Hematopoietic multipotent progenitor cell (in vitro differentiated cells): ENCODE results near the gene ACOT11. TPM values are rescaled to one million over a fixed set of nuclear protein-coding genes. Genes with fewer than 3 reads are reported as not detected.
"Not testable (repeated sequence)": the region's sequence is repeated elsewhere in the genome, so short reads cannot be mapped to it uniquely, and the experiment has no call there.

Experiments used
- DNase-seq, 3 donors: peaks; one replicate each; pipeline ENCODE4 v3.0.0-alpha.2; 2011 to 2015; ENCODE audit warnings: low read depth in 2 of 3, low spot score in 2 of 3
- total RNA-seq: library from RNA; depleted of rRNA; stranded (reverse); fragments of >200 nt; gene quantifications from one replicate; pipeline ENCODE4 v1.2.3, GENCODE V29; 2012

ACOT11 gene
- total RNA-seq, result 23.7 TPM

DNA sequence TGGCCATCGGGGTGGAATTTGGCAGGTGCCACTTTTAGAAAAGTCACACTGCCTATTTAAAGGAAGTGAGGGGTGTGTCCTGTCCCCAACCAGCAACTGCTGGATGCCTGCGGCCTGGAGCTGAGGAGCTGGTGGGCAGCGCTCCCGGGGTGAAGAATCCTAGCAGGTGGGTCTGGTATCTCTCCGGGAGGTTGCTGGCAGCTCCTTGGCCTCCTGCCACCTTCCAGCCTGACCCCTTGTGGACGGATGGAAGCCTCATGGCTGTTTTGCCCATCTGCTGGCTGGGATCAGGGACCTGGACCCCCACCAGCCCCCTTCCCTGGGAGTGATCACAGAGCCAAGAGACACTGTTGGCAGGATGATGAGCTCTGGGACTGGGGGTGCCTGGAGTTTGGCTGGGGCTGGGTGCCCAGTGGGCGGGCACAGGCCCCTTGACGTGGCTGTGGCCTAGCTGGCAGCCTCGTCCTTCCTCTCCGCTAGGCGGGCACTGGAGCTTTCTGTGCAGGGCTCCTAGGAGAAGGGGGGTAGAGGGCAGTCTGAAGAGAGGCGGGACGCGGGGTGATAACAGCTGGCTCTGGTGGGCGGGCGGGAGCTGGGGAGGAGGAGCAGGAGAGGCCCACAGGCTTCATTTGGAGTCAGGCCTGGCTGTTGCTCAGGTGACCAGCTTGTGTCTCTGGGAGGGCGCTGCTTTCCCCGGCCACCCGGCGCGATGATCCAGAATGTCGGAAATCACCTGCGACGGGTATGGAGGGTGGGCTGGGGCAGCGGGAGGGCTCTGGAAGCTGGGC, at the start of gene ACOT11:
TSS of gene ACOT11 (plus strand) at position 628 of the 788 bp plus-strand sequence. CDS start at position 710, 82 bp downstream.
- DNase-seq, result peak in 2 of 3 donors; percentile 88 to 92

DNA sequence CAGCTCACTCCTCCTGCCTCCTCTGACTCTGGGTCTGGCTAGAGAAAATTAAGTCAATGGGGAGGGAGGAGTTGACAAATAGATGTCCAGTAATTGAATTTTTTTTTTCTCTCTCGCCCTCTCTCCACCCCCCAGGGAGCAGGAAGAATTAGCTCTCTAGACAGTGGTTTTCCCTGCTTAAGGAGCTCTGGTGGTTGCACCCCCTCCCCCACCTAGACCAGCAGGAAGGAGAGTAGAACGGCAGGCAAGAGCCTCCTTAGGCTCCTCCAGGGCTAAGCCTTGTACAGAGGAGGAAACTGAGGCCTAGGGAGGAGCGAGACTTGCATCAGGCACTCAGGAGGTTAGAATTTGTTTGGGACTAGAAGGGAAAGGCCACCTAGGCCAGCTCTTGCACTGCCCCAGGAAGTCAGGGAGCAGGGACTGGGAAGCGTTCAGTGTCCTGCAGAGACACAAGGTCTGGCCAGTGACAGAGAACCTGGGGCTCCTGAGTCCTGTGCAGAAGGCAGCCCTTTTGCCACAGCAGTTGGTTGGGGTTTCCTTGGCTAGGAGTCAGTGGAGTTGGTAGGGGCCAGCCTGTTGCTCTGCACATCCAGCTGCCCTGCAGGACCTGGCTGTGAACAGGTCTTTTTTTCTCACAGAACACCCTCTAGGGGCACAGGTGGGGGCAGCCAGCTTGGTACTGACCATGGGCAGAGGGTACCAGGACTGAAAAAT, 49.5 kb upstream of the ACOT11 start:
- no peak for DNase-seq

DNA sequence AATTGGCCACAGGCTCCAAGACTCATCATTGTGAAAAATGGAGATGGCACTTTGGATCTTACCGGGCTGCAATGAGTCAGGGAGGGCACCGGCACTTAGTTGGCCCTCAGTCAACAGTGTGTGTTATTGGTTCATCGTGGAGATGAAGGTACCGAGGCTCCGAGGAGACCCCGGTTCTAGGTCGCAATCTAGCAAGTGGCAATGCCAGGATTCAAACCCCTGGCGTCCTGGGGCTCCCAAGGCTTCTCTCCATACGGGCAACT, 49.0 kb upstream of the ACOT11 start:
- no peak for DNase-seq

DNA sequence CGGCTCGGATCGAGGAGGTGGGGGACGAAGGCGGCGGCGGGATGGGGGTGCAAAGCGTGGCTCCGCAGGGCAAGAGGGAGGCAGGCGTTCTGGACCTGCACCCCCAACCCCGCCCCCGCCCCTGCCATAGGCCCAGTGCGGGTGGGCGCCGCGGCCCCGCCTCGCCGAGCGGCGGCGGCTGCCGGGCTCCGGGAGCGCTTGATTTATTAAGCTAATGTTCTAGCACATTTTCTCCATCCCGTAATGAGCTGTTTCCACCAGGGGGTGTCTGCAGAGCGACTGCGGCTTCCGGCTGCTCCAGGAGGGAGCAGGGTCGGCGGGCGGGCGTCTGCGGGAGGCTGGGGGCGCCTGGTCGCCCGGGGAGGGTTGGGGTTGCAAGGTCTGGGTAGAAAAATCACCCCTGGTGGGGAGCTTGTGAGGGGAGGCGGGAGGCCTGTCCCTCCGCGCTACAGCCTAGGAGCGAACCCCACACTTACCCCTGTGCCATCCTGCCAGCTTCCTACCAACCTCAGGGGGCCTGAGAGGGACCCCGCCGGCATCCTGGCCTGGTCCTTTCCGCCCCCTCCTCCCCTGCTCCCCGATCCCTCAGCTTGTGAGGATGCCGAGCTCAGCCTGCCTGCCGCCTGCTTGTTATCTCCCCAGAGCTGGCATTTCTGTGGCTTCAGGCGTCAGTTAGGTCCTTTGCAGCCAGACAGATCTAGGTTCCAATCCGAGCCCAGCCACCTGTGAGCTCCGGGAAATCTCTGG, 48.5 kb upstream of the ACOT11 start:
- DNase-seq, result peak in 2 of 3 donors; percentile 64 to 74

DNA sequence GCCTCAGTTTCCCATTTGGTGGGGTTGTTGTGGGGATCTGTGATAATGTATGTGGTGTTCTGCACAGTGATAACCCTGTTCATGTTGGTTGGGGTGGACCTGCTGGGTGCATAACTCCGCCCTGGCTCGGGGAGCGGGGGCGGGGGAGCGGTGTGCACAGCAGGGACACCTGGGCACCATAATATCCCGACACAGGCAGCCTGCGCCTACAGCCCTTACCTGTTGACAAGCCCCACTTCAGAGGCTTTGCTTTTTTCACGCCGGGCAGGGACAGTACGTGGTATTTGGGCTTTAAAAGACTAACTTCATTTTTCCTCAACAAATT, 48.0 kb upstream of the ACOT11 start:
- DNase-seq, result no peak

DNA sequence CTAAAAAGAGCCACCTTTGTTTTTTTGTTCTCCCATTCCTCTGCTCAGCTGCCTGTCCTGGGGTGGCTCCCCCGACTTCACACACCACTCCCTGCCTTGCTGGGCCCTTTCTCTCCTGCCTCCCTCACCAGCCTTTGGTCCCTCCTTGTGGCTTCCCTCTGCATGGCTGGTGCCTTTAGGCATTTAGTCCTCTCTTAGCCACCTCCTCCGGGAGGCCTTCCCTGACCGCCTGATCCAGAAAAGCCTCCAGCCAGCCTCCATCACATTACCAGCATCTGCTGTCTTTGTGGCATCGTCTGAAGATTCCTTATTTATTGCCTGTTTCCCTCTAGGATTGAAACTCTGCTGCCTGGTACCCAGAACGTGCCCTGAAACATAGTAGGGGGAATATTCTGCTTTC, 46.2 kb upstream of the ACOT11 start:
- DNase-seq, result no peak

DNA sequence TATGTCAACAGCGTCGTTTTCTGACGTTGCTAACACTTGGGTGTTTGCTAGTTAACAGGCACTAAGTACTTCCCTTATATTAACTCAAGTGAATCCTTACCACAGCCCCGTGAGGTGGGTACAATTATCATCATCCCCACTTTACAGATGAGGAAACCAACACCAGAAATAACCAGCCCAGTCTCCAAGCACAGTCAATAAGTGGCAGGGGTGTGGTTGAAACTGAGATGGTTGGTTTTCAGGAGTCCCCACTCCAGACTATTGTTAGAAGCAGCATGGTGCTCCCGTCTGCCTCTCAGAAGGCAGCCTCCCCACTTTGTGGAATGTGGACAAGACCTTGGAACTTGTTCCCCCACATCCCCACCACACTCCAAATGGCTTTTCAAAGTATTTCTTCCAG, 45.7 kb upstream of the ACOT11 start:
- DNase-seq, result no peak

DNA sequence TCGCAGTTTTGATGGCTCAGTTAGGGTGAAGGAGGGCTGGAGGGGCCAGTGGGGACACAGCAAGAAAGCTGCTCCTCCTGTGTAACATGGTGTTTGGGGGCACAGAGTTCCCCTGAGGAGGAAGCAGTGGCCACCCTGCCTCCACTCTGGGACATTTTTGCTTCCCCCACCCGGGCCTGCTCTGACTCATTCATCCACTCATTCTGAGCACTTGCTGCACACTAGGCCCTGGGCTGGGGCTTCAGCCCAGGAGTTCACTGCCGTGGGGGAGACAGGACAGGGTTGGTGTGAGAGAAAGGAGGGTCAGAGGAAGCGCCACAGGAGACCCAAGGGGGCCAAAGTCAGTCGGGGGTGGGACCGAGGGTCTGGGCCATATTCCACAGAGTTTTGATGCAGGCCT, 41.4 kb upstream of the ACOT11 start:
- peak in 1 of 3 donors; percentile 25 for DNase-seq

DNA sequence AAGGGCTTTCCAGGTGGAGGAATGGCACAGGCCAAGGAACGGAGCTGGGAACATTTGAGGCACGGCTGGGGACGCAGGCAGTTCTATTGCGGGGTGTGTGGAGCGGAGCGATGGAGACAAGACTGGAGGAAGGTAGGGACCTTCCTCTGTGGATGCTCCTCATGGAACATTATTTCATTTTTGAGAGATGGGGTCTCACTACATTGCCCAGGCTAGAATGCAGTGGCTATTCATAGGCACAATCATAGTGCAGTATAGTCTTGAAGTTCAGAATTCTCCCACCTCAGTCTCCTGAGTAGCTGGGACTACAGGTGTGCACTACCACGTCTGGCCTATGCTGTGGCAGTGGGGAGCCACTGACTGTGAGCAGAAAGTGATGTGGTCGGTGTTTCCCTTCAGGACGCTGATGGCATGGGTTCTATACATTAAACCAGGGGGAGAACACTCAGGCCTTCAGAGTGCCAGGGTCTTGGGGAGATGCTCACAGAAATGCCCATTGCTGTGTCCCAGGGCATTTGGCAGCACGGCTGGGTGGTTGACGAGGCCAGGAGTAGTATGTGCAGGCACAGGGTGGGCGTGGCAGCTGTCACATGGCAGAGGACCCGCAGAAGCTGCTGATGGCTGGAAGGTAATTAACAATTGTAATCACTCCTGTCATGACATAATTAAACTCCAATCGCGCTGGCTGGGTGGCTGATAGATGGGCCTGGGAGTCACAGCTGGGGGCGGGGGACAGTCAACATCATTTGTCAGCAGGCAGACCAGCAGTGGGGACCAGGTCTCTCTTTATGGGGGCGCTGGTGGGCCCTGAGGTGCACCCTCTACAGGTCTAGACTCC, 40.8 kb upstream of the ACOT11 start:
- DNase-seq, result no peak

DNA sequence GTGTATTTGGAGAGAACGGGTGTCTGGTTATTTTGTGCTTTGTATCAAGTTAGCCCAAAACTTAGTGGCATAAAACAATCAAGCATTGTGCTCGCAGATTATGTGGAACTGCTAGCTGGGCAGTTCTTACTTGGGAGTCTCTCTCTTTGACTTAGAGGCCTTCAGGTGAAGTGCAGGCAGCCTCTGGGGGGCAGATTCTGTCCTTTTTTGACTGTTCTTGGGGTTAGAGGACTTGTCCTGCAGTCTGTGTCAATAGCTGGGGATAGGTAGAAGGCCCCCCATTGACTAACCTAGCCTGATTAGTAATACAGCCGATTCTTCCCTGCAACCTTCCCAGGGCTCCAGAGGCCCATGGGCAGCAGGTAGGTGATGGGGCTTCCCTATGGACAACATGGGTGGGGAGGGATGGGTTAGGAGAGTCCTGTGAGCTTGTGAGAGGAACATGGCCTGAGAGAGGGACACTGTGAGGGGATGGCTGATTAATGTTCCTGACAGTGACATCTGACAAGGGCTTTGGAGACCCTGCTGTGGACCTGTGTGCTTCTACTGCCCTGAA, 37.2 kb upstream of the ACOT11 start:
- no peak for DNase-seq

DNA sequence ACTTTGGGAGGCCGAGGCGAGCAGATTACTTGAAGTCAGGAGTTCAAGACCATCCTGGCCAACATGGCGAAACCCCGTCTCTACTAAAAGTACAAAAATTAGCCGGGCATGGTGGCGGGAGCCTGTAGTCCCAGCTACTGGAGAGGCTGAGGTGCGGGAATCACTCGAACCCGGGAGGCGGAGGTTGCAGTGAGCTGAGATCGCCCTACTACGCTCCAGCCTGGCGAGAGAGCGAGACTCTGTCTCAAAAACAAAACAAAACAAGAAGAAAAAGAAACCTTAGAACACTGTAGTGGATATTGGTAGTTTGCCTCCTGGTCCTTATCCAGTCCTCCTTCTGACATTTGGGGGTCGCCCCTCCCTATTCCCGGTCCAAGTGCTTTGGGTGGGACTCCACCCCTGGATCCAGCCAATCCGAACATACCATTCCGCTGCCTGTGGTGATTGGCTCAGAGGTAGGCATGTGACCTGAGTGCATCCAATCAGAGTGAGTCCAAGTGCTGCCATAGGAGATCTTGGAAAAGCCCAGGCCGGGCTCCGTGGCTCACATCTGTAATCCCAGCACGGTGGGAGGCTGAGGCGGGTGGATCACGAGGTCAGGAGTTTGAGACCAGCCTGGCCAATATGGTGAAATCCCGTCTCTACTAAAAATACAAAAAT, 34.0 kb upstream of the ACOT11 start:
- DNase-seq, result not testable (repeated sequence)

DNA sequence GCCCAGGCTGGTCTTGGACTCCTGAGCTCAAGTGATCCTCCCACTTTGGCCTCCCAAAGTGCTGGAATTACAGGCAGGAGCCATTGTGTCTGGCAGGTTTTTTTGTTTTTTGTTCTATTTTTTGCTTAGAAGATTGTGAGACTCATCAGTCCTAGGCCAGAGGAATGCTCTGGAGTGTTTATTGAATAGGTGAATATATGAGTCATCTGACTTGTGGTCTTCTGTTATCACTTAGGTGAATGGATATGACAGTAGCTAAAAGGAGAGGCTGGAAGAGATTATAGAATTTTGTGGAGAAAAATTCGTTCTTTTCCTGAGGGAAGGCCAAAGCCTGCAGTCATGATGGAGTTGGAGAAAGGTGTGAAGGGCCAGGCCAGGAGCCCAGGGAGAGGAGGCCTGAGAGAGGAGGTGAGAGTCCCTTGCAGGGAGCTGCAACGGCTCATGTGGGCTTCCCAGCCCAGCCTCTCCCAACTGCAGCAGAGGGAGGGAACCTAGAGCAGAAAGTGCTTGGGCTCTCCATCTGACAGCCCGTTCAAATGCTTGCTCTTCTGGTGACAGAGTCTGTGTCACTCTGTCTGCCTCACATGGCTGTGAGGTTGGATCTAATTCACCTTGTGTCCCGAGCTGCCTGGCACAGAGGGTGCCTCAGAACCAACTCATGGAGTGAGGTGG, 31.6 kb upstream of the ACOT11 start:
- no peak for DNase-seq

DNA sequence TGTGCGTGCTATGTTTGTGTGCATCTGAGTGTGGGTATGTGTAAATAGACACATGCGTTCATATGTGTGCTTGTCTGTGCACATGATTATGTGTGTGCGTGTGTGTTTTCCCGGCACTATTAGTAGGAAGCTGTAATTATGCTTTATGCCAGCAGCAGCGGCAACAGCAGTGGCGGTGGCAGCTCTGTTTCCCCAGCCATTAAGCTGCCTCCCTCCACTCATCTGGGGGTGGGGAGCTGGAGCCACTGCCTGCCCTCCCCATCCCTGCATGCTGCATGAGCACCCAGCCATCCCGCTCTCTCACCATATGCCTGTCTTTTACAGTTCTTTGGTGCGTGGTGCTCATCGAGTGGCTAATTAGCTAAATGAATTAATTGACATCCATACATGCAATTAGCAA, 30.5 kb upstream of the ACOT11 start:
- no peak for DNase-seq

DNA sequence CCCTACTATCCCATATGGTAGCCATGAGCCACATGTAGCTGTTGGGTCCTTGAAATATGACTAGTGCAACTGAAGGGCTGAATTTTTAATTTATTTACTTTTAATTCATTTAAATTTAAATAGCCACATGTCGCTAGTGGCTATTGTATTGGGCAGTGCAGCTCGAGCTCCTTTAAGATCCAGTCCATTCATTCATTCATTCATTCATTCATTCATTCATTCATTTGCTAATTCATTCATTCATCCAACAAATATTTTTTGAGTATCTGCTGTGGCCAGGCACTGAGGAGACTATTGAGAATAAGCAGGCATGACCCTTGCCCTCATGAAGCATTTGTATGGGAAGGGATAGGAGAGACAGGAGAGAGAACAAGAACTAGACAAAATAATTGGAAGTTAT, 29.5 kb upstream of the ACOT11 start:
- no peak for DNase-seq

DNA sequence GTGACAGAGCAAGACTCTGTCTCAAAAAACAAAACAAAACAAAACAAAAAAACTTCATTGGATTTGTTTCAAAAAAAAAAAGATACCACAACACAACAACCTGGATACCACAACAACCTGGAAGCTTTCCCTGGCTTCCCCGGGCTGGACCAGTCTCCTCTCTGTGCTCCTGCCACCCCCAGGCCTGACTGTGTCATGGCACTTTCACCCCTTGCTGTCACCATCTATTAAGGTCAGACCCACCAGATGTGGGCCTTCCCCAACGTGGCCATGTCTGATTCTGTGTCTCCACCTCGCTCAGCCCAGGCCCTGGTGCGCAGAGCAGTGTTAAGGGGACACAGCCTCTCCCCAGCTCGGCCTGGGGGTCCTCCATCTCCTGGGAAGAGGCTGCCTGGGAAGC, 28.3 kb upstream of the ACOT11 start:
- peak in 1 of 3 donors; percentile 13 for DNase-seq

DNA sequence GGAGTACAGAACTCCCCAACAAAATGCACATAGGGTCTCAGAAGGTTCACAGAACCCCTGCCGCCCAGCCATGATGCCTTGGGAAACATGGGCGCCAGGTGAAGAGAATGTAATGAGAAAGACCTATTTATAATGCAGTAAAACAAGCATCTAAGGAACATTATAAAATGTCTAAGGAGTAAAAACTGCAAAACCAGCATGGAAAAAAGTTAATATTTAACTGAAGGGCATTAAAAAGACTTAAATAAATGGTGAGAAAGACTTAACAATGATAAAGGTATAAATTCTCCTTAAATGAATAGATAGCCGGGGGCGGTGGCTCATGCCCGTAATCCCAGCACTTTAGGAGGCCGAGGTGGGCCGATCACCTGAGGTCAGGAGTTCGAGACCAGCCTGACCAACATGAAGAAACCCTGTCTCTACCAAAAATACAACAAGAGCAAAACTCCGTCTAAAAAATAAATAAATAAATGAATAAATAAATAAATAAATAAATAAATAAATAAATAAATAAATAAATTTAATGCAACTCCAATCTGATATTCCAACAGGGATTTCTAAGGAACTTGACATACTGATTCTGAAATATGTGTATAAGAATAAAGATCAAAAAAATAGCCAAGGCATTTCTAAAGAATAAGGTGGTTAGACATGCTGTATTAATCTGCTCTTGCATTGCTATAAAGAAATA, 27.3 kb upstream of the ACOT11 start:
- no peak for DNase-seq

DNA sequence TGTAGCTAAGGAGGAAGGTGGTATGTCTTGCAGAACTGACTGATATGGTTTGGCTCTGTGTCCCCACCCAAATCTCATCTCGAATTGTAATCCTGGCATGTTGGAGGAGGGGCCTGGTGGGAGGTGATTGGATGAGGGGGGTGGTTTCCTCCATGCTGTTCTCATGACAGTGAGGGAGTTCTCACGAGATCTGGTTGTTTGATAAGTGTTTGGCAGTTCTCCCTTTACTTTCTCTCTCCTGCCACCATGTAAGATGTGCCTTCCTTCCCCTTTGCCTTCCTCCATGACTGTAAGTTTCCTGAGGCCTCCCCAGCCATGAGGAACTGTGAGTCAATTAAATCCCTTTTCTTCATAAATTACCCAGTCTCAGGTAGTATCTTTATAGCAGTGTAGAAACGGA, 21.5 kb upstream of the ACOT11 start:
- not testable (repeated sequence) for DNase-seq

DNA sequence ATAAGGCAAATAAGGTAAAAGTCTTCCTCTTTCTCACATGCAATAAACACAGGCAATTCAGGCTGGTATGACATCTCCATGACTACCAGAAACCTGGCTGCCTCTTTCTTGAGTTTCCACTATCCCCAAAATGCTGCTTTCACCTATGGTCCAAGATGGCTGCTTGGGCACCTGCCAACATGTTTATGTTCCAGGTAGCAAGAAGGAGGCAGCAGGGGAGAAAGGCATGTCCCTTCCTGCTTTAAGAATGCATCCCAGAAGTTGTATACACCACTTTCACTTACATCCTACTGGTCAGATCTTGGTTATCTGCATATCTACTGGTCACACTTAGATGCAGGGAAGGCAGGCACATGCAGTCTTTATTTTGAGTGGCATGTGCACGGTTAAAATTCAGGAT, 19.4 kb upstream of the ACOT11 start:
- DNase-seq, result no peak

DNA sequence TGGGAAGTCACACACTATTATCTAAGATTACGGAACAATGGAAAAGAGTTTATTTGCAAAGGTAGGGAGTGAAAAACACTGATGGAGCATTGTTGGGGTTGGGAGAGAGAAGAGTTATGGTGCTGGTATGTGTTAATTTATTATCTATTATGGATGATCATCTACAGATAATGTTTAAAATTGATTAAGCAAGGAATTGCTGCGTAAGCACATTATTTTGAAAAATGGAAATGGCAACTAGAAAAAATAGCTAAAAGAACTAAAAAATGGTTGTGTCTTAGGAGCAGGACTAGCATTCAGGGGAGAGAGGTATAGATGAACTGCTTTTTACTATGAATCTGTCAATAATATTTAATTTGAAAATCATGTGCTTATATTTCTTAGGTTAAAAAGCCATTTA, 16.0 kb upstream of the ACOT11 start:
- no peak for DNase-seq
